Measurements from ENCODE around the gene MAD2L2. TPM values are rescaled to one million over a fixed set of nuclear protein-coding genes. Genes with fewer than 3 reads are reported as not detected.

Gene MAD2L2
- total RNA-seq, 4 donors from 2014 or later, result 22.7 to 40.0 (median 32.5) TPM

- TF ChIP-seq POLR2A (IDR thresholded peaks at IDR 0.05), result no peak
- TF ChIP-seq, protein P1, sequence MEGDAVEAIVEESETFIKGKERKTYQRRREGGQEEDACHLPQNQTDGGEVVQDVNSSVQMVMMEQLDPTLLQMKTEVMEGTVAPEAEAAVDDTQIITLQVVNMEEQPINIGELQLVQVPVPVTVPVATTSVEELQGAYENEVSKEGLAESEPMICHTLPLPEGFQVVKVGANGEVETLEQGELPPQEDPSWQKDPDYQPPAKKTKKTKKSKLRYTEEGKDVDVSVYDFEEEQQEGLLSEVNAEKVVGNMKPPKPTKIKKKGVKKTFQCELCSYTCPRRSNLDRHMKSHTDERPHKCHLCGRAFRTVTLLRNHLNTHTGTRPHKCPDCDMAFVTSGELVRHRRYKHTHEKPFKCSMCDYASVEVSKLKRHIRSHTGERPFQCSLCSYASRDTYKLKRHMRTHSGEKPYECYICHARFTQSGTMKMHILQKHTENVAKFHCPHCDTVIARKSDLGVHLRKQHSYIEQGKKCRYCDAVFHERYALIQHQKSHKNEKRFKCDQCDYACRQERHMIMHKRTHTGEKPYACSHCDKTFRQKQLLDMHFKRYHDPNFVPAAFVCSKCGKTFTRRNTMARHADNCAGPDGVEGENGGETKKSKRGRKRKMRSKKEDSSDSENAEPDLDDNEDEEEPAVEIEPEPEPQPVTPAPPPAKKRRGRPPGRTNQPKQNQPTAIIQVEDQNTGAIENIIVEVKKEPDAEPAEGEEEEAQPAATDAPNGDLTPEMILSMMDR (IDR thresholded peaks at IDR 0.05), result no peak
- no peak overlapping the region for H3K4me3 ChIP-seq (ENCODE audit: low read depth, poor library complexity, severe bottlenecking)
- DNase-seq (ENCODE audit: low spot score in 2 of 2), result peak; percentile 77 to 97
- 5 to 6% methylated on average over 42 to 44 of the region's 44 CpGs for WGBS, 2 donors
- intact Hi-C loops (cut with DNase I; ENCODE audit: low total_unique reads), result loop anchor here (5.0 kb wide), 1 partner anchor 57 kb away; the partner anchor contains the start of gene FBXO6
Measured at GRCh38 chr1:11719313-11720032, 38.5 kb upstream of the MAD2L2 start.

DNA sequence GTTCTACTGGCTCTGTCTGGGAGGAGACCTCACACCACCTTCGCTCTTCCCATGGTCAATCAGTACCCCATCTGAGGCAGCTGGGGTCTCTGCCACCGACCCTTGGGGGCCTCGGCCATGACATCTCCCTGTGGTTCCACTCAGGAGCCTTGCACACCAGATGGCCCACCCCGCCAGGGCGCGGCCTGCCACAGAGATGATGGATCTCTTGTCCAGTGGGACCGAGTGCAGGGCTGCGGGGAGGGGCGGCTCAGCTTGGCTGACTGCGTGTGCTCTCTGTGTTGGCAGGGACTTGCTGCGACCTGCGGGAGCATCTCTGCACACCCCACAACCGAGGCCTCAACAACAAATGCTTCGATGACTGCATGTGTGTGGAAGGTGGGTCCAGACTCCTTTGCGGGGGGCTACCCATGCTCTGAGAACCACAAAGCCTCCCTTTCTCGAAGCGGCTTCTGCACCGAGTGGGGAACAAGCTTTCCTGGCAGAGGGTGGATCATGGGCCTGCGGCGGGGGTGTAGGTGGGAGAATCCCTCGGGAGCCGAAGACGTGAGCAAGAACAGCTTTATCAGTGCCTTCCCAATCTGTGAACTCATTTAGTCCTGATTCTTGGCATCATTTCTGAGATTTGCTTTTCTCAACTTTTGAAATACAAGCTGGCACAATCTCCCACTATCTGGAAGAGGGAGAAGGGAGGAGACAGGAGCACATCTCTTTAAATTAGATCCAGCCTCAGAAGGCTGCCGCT is 34.1 kb upstream of the MAD2L2 start:
- 60 to 63% methylated on average over 23 to 24 of the region's 24 CpGs for WGBS, 2 donors
- DNase-seq (ENCODE audit: low spot score in 2 of 2), result no peak

DNA sequence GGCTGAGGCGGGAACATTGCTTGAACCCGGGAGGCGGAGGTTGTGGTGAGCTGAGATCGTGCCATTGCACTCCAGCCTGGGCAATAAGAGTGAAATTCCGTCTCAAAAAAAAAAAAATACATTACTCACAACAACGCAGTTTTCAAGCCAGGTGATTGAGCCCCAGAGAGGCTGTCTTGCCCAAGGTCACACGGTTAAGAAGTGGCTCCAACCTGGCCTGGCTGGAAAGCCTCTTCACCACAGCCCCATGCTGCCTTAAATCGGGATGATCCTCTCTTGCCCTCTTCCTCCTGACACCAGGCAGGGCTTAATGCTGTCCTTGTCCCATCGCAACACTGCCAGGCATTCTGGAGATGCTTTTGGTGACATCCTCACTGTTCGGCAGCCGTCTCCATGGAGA is 32.1 kb upstream of the MAD2L2 start:
- intact Hi-C loops (cut with DNase I; ENCODE audit: low total_unique reads), result no loop called here
- no peak overlapping the region for H3K4me3 ChIP-seq (ENCODE audit: low read depth, poor library complexity, severe bottlenecking)
- WGBS, 2 donors, result 84% methylated on average over 11 of the region's 11 CpGs
- DNase-seq (ENCODE audit: low spot score in 2 of 2), result no peak
- no peak for TF ChIP-seq POLR2A (IDR thresholded peaks at IDR 0.05)
- TF ChIP-seq, protein P1 (IDR thresholded peaks at IDR 0.05), result no peak

More for the DNA sequence above, 34.1 kb upstream of the MAD2L2 start:
- H3K4me3 ChIP-seq (ENCODE audit: low read depth, poor library complexity, severe bottlenecking), result no peak overlapping the region
- no peak for TF ChIP-seq POLR2A (IDR thresholded peaks at IDR 0.05)
- TF ChIP-seq, protein P1 (IDR thresholded peaks at IDR 0.05), result no peak
- intact Hi-C loops (cut with DNase I; ENCODE audit: low total_unique reads), result loop anchor here (5.0 kb wide), 1 partner anchor 53 kb away; the partner anchor contains the start of gene FBXO6

DNA sequence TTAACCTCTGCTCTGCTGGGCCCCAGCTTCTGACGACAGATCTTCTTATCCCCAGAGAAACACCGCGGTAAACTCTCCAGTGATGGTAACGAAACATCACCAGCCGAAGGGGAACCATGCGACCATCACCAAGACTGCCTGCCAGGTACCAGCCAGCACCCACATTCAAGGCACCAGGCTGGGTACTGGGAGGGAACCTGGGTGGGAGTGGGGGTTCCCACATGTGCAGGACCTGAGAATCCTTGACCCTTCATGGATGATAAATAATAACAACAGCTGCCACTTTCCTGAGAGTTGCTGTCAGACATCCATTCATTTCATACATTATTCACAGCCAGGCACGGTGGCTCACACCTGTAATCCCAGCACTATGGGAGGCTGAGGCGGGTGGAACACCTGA is 31.3 kb upstream of the MAD2L2 start:
- WGBS, 2 donors, result 87 to 90% methylated on average over 8 of the region's 8 CpGs
- no peak for DNase-seq (ENCODE audit: low spot score in 2 of 2)
- no peak for TF ChIP-seq POLR2A (IDR thresholded peaks at IDR 0.05)
- TF ChIP-seq, protein P1 (IDR thresholded peaks at IDR 0.05), result no peak
- H3K4me3 ChIP-seq (ENCODE audit: low read depth, poor library complexity, severe bottlenecking), result no peak overlapping the region
- intact Hi-C loops (cut with DNase I; ENCODE audit: low total_unique reads), result no loop called here

GRCh38 chr1:11711490-11711889 is 30.5 kb upstream of the MAD2L2 start:
- no peak for DNase-seq (ENCODE audit: low spot score in 2 of 2)
- H3K4me3 ChIP-seq (ENCODE audit: low read depth, poor library complexity, severe bottlenecking), result no peak overlapping the region
- intact Hi-C loops (cut with DNase I; ENCODE audit: low total_unique reads), result no loop called here
- TF ChIP-seq, protein P1 (IDR thresholded peaks at IDR 0.05), result no peak
- TF ChIP-seq POLR2A (IDR thresholded peaks at IDR 0.05), result no peak
- WGBS, 2 donors, result 94 to 100% methylated on average over 5 of the region's 5 CpGs
